ENCODE data around the gene OPA1.

- no peak for TF ChIP-seq POLR2AphosphoS5 (IDR thresholded peaks at IDR 0.05)
- no peak for TF ChIP-seq CTCF (IDR thresholded peaks at IDR 0.05)
- TF ChIP-seq POLR2A (IDR thresholded peaks at IDR 0.05): no peak
Observed at GRCh38 chr3:193544289-193544688, 48.7 kb upstream of the OPA1 start.

Data from suprapubic skin (tissue), 4 donors.